H1 (cell line): ENCODE results near the gene ABHD12. TPM values are rescaled to one million over a fixed set of nuclear protein-coding genes. Genes with fewer than 3 reads are reported as not detected.

Source experiments
- SP4 ChIP-seq: IDR thresholded peaks from 2 replicates; pipeline ENCODE4 v1.6.1; 2012; ENCODE audit warnings: low read length, inconsistent platforms
- polyA plus RNA-seq, 7 experiments: library from polyadenylated mRNA; depleted of rRNA in 3 of 7; stranded (reverse) in 5 of 7; unstranded in 2 of 7; fragments of >200 nt in 5 of 7; fragments of 200-250 nt in 2 of 7; gene quantifications; 1 replicate in 5 of 7; 2 replicates in 1 of 7; 4 replicates in 1 of 7; pipeline versions ENCODE4 v1.2.1 to v1.2.3, GENCODE V29; 2011 to 2013; ENCODE audit warnings: missing spikeins in 2 of 7, mixed read lengths in 2 of 7
- total RNA-seq: library from RNA; stranded (reverse); fragmentation: NEBNext Ultra II Directional; extraction: Animal tissue kit (Norgen Biotek cat#: 25700); gene quantifications from 2 replicates; pipeline ENCODE4 v1.2.1, GENCODE V29; 2021

ABHD12 gene
- total and polyA plus RNA-seq, 2 of the 8 experiments (the other 6 are each of a cell fraction or from before 2014, with no cell fraction given) = 31.3 to 59.5 TPM

DNA sequence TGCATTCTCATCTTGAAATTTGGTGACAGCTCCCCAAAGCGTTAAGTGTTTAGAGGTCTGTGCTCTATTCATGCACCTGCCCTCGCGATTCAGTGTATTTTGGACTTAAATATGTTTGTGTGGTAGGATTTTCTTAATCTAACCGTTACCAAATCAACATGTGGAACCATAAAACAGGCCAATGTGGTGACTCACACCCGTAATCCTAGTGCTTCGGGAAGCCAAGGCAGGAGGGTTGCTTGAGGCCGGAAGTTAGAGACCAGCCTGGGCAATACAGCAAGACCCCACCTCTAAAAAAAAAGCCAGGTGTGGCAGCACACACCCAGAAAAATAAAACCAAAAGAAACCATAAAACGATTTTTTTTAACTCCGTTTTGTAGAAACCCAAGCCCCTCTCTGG is 111.2 kb downstream of the ABHD12 start (continued):
- TF ChIP-seq SP4 = no peak
